Measurements from ENCODE around the gene PGLYRP1.

DNA sequence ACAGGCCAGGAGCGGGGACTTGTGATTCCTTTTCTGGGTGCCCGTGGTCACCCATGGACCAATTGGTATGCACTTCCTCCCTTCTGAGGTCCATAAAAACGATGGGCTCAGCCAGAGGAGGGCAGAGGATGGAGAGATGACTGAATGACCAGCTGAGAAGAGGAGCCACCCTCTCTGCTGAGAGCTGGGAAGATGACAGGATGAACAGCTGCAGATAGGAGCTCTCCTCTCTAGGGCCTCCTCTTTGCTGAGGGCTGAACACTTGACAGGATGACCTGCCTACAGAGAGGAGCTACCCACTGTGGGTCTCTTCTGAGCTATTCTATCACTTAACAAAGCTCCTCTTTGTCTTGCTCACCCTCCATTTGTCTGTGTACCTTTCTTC is 13.9 kb upstream of the PGLYRP1 start:
- TF ChIP-seq, protein P1, sequence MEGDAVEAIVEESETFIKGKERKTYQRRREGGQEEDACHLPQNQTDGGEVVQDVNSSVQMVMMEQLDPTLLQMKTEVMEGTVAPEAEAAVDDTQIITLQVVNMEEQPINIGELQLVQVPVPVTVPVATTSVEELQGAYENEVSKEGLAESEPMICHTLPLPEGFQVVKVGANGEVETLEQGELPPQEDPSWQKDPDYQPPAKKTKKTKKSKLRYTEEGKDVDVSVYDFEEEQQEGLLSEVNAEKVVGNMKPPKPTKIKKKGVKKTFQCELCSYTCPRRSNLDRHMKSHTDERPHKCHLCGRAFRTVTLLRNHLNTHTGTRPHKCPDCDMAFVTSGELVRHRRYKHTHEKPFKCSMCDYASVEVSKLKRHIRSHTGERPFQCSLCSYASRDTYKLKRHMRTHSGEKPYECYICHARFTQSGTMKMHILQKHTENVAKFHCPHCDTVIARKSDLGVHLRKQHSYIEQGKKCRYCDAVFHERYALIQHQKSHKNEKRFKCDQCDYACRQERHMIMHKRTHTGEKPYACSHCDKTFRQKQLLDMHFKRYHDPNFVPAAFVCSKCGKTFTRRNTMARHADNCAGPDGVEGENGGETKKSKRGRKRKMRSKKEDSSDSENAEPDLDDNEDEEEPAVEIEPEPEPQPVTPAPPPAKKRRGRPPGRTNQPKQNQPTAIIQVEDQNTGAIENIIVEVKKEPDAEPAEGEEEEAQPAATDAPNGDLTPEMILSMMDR (IDR thresholded peaks at IDR 0.05): no peak
- TF ChIP-seq POLR2AphosphoS5 (IDR thresholded peaks at IDR 0.05): no peak
